Measurements from ENCODE around the gene EXOC6B. TPM values are rescaled to one million over a fixed set of nuclear protein-coding genes. Genes with fewer than 3 reads are reported as not detected.

Gene EXOC6B
- total RNA-seq, 1 experiment from 2014 or later = 34.3 TPM

DNA sequence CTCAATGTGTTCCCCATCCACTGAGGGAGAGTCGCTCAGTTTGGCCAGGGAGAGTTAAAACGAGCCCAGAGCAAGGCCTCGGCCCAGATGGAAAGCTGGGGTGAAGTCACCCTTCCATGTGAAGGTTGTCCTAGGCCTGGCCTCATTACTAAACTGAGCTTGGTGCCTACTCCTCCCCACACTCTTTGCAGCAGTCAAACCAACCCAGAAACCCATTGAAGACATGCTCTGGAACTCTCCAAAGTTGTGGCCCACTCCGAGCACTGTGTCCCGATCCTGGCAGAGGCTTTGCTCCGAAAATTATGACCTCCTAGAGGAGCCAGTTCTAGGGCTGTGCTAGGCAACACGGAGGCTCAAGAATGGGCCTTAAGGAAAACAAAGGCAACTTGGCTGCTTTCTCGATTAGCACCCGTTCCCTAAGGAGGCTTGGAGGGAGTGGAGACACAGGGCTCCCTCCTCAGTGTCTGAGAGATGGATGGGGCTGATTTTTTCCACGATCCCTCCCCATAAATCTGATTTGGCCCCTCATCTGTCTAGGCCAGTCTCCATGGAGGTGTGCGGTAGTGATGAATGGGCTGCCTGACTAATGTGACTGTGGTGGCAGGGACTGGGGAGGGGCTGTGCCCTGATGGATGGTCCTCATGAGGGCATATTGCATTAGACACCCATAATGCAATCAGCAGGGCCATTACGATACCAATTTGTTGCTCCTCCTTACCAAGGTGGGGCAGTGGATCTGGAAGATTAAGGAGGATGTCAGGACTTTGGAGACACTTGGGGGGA, 666.4 kb downstream of the EXOC6B start:
- Histone ChIP-seq H3F3A (ENCODE audit: insufficient read depth, low read depth) (no peaks in the 10 kb centered on the region), H3K9me3 (ENCODE audit: insufficient read depth, low read depth) (no peaks in the 10 kb centered on the region), H4K20me1 (ENCODE audit: insufficient read depth) (no peaks in the 10 kb centered on the region), H3K36me3 (ENCODE audit: low read depth) (no peaks in the 10 kb centered on the region), H2AFZ (no peak overlapping the region), H3K4me2 (no peak overlapping the region), H3K27ac (no peak overlapping the region), H3K79me2 (ENCODE audit: low read depth) (no peaks in the 10 kb centered on the region), H3K9me2 (ENCODE audit: insufficient read depth) (no peaks in the 10 kb centered on the region), H3K4me3 (no peak overlapping the region), H3K27me3 (ENCODE audit: insufficient read depth, low read depth) (no peaks in the 10 kb centered on the region), H3K4me1 (replicated peaks; ENCODE audit: insufficient read depth) (peaks cover 8% of the 10 kb centered on the region)
- CTCF ChIA-PET = no interaction called here
- no peak for DNase-seq
- TF ChIP-seq, protein P1, sequence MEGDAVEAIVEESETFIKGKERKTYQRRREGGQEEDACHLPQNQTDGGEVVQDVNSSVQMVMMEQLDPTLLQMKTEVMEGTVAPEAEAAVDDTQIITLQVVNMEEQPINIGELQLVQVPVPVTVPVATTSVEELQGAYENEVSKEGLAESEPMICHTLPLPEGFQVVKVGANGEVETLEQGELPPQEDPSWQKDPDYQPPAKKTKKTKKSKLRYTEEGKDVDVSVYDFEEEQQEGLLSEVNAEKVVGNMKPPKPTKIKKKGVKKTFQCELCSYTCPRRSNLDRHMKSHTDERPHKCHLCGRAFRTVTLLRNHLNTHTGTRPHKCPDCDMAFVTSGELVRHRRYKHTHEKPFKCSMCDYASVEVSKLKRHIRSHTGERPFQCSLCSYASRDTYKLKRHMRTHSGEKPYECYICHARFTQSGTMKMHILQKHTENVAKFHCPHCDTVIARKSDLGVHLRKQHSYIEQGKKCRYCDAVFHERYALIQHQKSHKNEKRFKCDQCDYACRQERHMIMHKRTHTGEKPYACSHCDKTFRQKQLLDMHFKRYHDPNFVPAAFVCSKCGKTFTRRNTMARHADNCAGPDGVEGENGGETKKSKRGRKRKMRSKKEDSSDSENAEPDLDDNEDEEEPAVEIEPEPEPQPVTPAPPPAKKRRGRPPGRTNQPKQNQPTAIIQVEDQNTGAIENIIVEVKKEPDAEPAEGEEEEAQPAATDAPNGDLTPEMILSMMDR (conservative IDR thresholded peaks at IDR 0.05) = no peak
- TF ChIP-seq EZH2 (IDR thresholded peaks at IDR 0.05; ENCODE audit: low read depth) = no peak
- intact Hi-C loops (cut with micrococcal nuclease; ENCODE audit: unreplicated experiment) = no loop called here
- POLR2A ChIA-PET (ENCODE audit: unreplicated experiment) = no interaction called here
- no TSS peak for BruUV-seq (replicated peaks)

- ChIA-PET POLR2A (ENCODE audit: unreplicated experiment) (no interaction called here), CTCF (no interaction called here)
- no peak for DNase-seq
- no peaks in the 10 kb centered on the region for H3K9me3 ChIP-seq (ENCODE audit: insufficient read depth, low read depth)
- H3K9me2 ChIP-seq (ENCODE audit: insufficient read depth) = no peaks in the 10 kb centered on the region
- H3F3A ChIP-seq (ENCODE audit: insufficient read depth, low read depth) = no peaks in the 10 kb centered on the region
- H3K79me2 ChIP-seq (ENCODE audit: low read depth) = no peaks in the 10 kb centered on the region
- no peak overlapping the region for H2AFZ ChIP-seq
- no peak for TF ChIP-seq EZH2 (IDR thresholded peaks at IDR 0.05; ENCODE audit: low read depth)
- TF ChIP-seq, protein P1 (conservative IDR thresholded peaks at IDR 0.05) = no peak
- no peaks in the 10 kb centered on the region for H3K4me1 ChIP-seq (replicated peaks; ENCODE audit: insufficient read depth)
- H3K27me3 ChIP-seq (ENCODE audit: insufficient read depth, low read depth) = no peaks in the 10 kb centered on the region
- H4K20me1 ChIP-seq (ENCODE audit: insufficient read depth) = no peaks in the 10 kb centered on the region
- no peaks in the 10 kb centered on the region for H3K36me3 ChIP-seq (ENCODE audit: low read depth)
- no peak overlapping the region for H3K4me2 ChIP-seq
- no peak overlapping the region for H3K4me3 ChIP-seq
- no TSS peak for BruUV-seq (replicated peaks)
- intact Hi-C loops (cut with micrococcal nuclease; ENCODE audit: unreplicated experiment) = no loop called here
- H3K27ac ChIP-seq = no peak overlapping the region
Observed at GRCh38 chr2:72157871-72158771, 667.7 kb downstream of the EXOC6B start.

- DNase-seq = no peak
- Histone ChIP-seq H3K27me3 (ENCODE audit: insufficient read depth, low read depth) (no peaks in the 10 kb centered on the region), H3F3A (ENCODE audit: insufficient read depth, low read depth) (no peaks in the 10 kb centered on the region), H3K27ac (no peak overlapping the region), H4K20me1 (ENCODE audit: insufficient read depth) (no peaks in the 10 kb centered on the region), H3K79me2 (ENCODE audit: low read depth) (no peaks in the 10 kb centered on the region), H3K4me1 (replicated peaks; ENCODE audit: insufficient read depth) (no peaks in the 10 kb centered on the region), H3K4me2 (no peak overlapping the region), H3K9me3 (ENCODE audit: insufficient read depth, low read depth) (no peaks in the 10 kb centered on the region), H3K36me3 (ENCODE audit: low read depth) (no peaks in the 10 kb centered on the region), H3K9me2 (ENCODE audit: insufficient read depth) (no peaks in the 10 kb centered on the region), H2AFZ (no peak overlapping the region), H3K4me3 (no peak overlapping the region)
- TF ChIP-seq EZH2 (IDR thresholded peaks at IDR 0.05; ENCODE audit: low read depth) = no peak
- TF ChIP-seq, protein P1 (conservative IDR thresholded peaks at IDR 0.05) = no peak
- ChIA-PET CTCF (no interaction called here), POLR2A (ENCODE audit: unreplicated experiment) (no interaction called here)
- BruUV-seq (replicated peaks) = no TSS peak
- intact Hi-C loops (cut with micrococcal nuclease; ENCODE audit: unreplicated experiment) = no loop called here
Observed at GRCh38 chr2:72156872-72157271, 669.0 kb downstream of the EXOC6B start.
